ENCODE measurements around the gene FUT7. TPM values are rescaled to one million over a fixed set of nuclear protein-coding genes. Genes with fewer than 3 reads are reported as not detected.

The FUT7 gene
- total and polyA plus RNA-seq, 9 of the 15 experiments (the other 6 are each of a cell fraction or from before 2014, with no cell fraction given), result not detected

- POLR2A ChIA-PET, result no interaction called here
- TF ChIP-seq CHD4 (IDR thresholded peaks at IDR 0.05; ENCODE audit: insufficient read depth, insufficient replicate concordance, low read depth, low read length, poor library complexity, severe bottlenecking) (no peak), LCOR (CRISPR knock-in tag; IDR thresholded peaks at IDR 0.05) (no peak), ZNF212 (CRISPR knock-in tag; IDR thresholded peaks at IDR 0.05) (no peak), L3MBTL2 (IDR thresholded peaks at IDR 0.05) (peak; percentile 69), ZNF512 (tag; IDR thresholded peaks at IDR 0.05) (no peak), SMARCC2 (IDR thresholded peaks at IDR 0.05; ENCODE audit: low read depth) (no peak), CBFA2T3 (IDR thresholded peaks at IDR 0.05) (no peak), STAT5A (IDR thresholded peaks at IDR 0.05; ENCODE audit: borderline replicate concordance, low read length) (no peak), ZBTB5 (IDR thresholded peaks at IDR 0.05) (no peak), HNRNPH1 (optimal IDR thresholded peaks at IDR 0.05; ENCODE audit: low read depth, low read length) (no peak), SMC3 (conservative IDR thresholded peaks at IDR 0.05; ENCODE audit: insufficient read depth, low read depth, low read length) (no peak), TSHZ1 (CRISPR knock-in tag; IDR thresholded peaks at IDR 0.05) (no peak), NCOA2 (IDR thresholded peaks at IDR 0.05; ENCODE audit: partially characterized antibody in 2 of 2) (no peak)
These were observed 19.0 kb downstream of the FUT7 start for GRCh38 chr9:137012694-137013570.

More at GRCh38 chr9:137012694-137013570, 19.0 kb downstream of the FUT7 start:
- CTCF ChIA-PET (ENCODE audit: low intra/inter-chr PET ratio), result no interaction called here
- no peak overlapping the region for H3K27ac ChIP-seq (ENCODE audit: extremely low read depth, low read depth, low read length)
- no peaks in the 10 kb centered on the region for H3K27me3 ChIP-seq (ENCODE audit: control insufficient read depth in 2 of 2, insufficient read depth in 2 of 2, low read length in 2 of 2)
- BruUV-seq (replicated peaks), result no TSS peak
- ATAC-seq, result peak; percentile 96
- H3K4me2 ChIP-seq (ENCODE audit: insufficient read depth, low read length), result peak overlapping the region; percentile 41
- peaks cover 0 to 70% of the 10 kb centered on the region in 2 experiments; a peak in 2 of 5 replicates for H3K4me1 ChIP-seq (replicated peaks in 1 of 2; ENCODE audit: control insufficient read depth in 2 of 2, insufficient read depth in 2 of 2, low read length in 2 of 2)
- no peaks in the 10 kb centered on the region for H3K79me2 ChIP-seq (ENCODE audit: control insufficient read depth, insufficient read depth, low read length)
- WGBS (ENCODE audit: insufficient coverage, low coverage, missing lambda C conversion rate), result 25% methylated on average over 40 of the region's 67 CpGs
- in situ Hi-C loops (cut with MboI) (no loop called here), intact Hi-C loops (cut with micrococcal nuclease) (no loop called here)
- no peak for FAIRE-seq
- H2AFZ ChIP-seq (ENCODE audit: low read depth, low read length), result peak overlapping the region; percentile 54; the same call in 1 of the 2 replicates
- H4K20me1 ChIP-seq (replicated peaks; ENCODE audit: control insufficient read depth, insufficient read depth, low read length), result no peaks in the 10 kb centered on the region
- no peaks in the 10 kb centered on the region for H3K9me3 ChIP-seq (replicated peaks; ENCODE audit: control insufficient read depth, insufficient read depth, low read depth, low read length)
- H3K9me1 ChIP-seq (ENCODE audit: control insufficient read depth, insufficient read depth, low read length), result no peaks in the 10 kb centered on the region
- DNase-seq (ENCODE audit: extremely low read depth in 1 of 4, low spot score in 3 of 4), result peak; percentile 75 to 97 (median 96)
- H3K4me3 ChIP-seq, result no peak overlapping the region
- peak overlapping the region in 1 of 2 experiments; percentile 80; a peak in 2 of 4 replicates for H3K9ac ChIP-seq (ENCODE audit: insufficient read depth in 1 of 2, low read depth in 2 of 2, low read length in 2 of 2)
- H3K36me3 ChIP-seq (ENCODE audit: control insufficient read depth, insufficient read depth, low read length), result no peaks in the 10 kb centered on the region
